Esophagus squamous epithelium (tissue), 5 donors: ENCODE measurements around the gene SNED1. TPM values are rescaled to one million over a fixed set of nuclear protein-coding genes. Genes with fewer than 3 reads are reported as not detected.

Experiments used
- DNase-seq: peaks from one replicate; lab custom pipeline; 2025; lab: John Stamatoyannopoulos, UW
- H3K27ac ChIP-seq, 4 donors: fragments of 200-600 bp; sonication (generic); one replicate each; pipeline ENCODE4 v1.5.1; 2016 to 2019; ENCODE audit warnings: mild to moderate bottlenecking in 1 of 4
- H3K27me3 ChIP-seq, 4 donors: fragments of 200-600 bp; sonication (generic); 1 replicate in 3 of 4; 2 replicates in 1 of 4; pipeline versions ENCODE4 v1.5.1 to v1.6.0; 2017 to 2021; ENCODE audit warnings: antibody characterized with exemption in 1 of 4
- H3K36me3 ChIP-seq, 3 donors: fragments of 200-600 bp; sonication (generic); one replicate each; pipeline ENCODE4 v1.5.1; 2016 to 2019
- H3K4me1 ChIP-seq, 3 donors: fragments of 200-600 bp; sonication (generic); one replicate each; pipeline ENCODE4 v1.5.1; 2017 to 2019
- H3K4me3 ChIP-seq, 4 donors: fragments of 200-600 bp; sonication (generic); 1 replicate in 3 of 4; 2 replicates in 1 of 4; pipeline ENCODE4 v1.5.1; 2016 to 2019; ENCODE audit warnings: mild to moderate bottlenecking in 2 of 4, moderate library complexity in 1 of 4
- H3K9me3 ChIP-seq, 3 donors: fragments of 200-600 bp; sonication (generic); one replicate each; pipeline ENCODE4 v1.5.1; 2016 to 2019
- CTCF ChIP-seq, 6 experiments: fragments of 450-650 bp in 4 of 6; fragments of 200-600 bp in 2 of 6; sonication (generic) in 2 of 6; IDR thresholded peaks; one replicate each; pipeline ENCODE4 v1.5.1; 2016 to 2019; ENCODE audit warnings: antibody characterized with exemption in 6 of 6, mild to moderate bottlenecking in 4 of 6, moderate library complexity in 4 of 6
- POLR2A ChIP-seq, 4 donors: fragments of 450-650 bp; IDR thresholded peaks; one replicate each; pipeline ENCODE4 v1.6.1; 2017; ENCODE audit warnings: antibody characterized with exemption in 4 of 4, mild to moderate bottlenecking in 4 of 4, moderate library complexity in 3 of 4
- WGBS, 2 donors: methylation state at CpG; one replicate each; pipeline ENCODE4 v1.1.5; 2018; 5-methylcytosine and 5-hydroxymethylcytosine counted together
- intact Hi-C: fragments of 100-400 bp; cut with DNase I; formaldehyde crosslinking; loops from one replicate; pipeline ENCODE4 v1.15.0; 2022
- total RNA-seq, 4 donors: library from RNA; depleted of rRNA; stranded (reverse); fragments of >200 nt; gene quantifications; one replicate each; pipeline ENCODE4 v1.1.0, GENCODE V29; 2016
- donor health status: DM: yes; HTN: yes; CAD: no.

The SNED1 gene
- total RNA-seq, 4 donors from 2014 or later: 3.3 to 13.9 (median 4.8) TPM

- peak overlapping the region in 2 of 4 donors; percentile 21 to 37 for H3K27ac ChIP-seq
- no peaks in the 10 kb centered on the region for H3K9me3 ChIP-seq
- TF ChIP-seq POLR2A (IDR thresholded peaks at IDR 0.05) (no peak), CTCF (IDR thresholded peaks at IDR 0.05) (no peak)
- peaks cover 0 to 15% (median 0%) of the 10 kb centered on the region in 4 donors for H3K27me3 ChIP-seq
- 62 to 84% methylated on average over 7 to 11 of the region's 16 CpGs for WGBS, 2 donors
- H3K4me1 ChIP-seq: peaks cover 19 to 82% (median 48%) of the 10 kb centered on the region in 3 donors
- H3K4me3 ChIP-seq: no peak overlapping the region
- no peak for DNase-seq
- intact Hi-C loops: no loop called here
- no peaks in the 10 kb centered on the region for H3K36me3 ChIP-seq
Measured at GRCh38 chr2:240994171-240994896, 4.1 kb upstream of the SNED1 start.

- no peak for DNase-seq
- intact Hi-C loops: no loop called here
Measured at GRCh38 chr2:240995041-240996021, 3.1 kb upstream of the SNED1 start.

GRCh38 chr2:240996161-240996833 lies 2.1 kb upstream of the SNED1 start:
- Histone ChIP-seq H3K27ac (peak overlapping the region in 3 of 4 donors; percentile 80 to 91 (median 89)), H3K4me3 (no peak overlapping the region), H3K36me3 (no peaks in the 10 kb centered on the region), H3K4me1 (peaks cover 19 to 87% (median 50%) of the 10 kb centered on the region in 3 donors), H3K27me3 (peaks cover 0 to 26% (median 0%) of the 10 kb centered on the region in 4 donors), H3K9me3 (no peaks in the 10 kb centered on the region)
- WGBS, 2 donors: 84 to 93% methylated on average over 3 to 7 of the region's 19 CpGs
- TF ChIP-seq POLR2A (IDR thresholded peaks at IDR 0.05): no peak
- no peak for TF ChIP-seq CTCF (IDR thresholded peaks at IDR 0.05)
- no peak for DNase-seq
- intact Hi-C loops: no loop called here

More at GRCh38 chr2:240995041-240996021, 3.1 kb upstream of the SNED1 start:
- Histone ChIP-seq H3K36me3 (no peaks in the 10 kb centered on the region), H3K4me3 (no peak overlapping the region), H3K9me3 (no peaks in the 10 kb centered on the region), H3K27ac (peak overlapping the region in 2 of 4 donors; percentile 9 to 37), H3K27me3 (peaks cover 0 to 25% (median 0%) of the 10 kb centered on the region in 4 donors), H3K4me1 (peaks cover 19 to 87% (median 53%) of the 10 kb centered on the region in 3 donors)
- no peak for TF ChIP-seq POLR2A (IDR thresholded peaks at IDR 0.05)
- TF ChIP-seq CTCF (IDR thresholded peaks at IDR 0.05): no peak
- 62 to 80% methylated on average over 8 to 13 of the region's 24 CpGs for WGBS, 2 donors

GRCh38 chr2:240996834-240997140 lies 1.6 kb upstream of the SNED1 start:
- no peaks in the 10 kb centered on the region for H3K36me3 ChIP-seq
- WGBS, 2 donors: 78 to 82% methylated on average over 8 to 9 of the region's 13 CpGs
- no peak for DNase-seq
- no peak overlapping the region for H3K4me3 ChIP-seq
- no peaks in the 10 kb centered on the region for H3K9me3 ChIP-seq
- peaks cover 0 to 26% (median 0%) of the 10 kb centered on the region in 4 donors for H3K27me3 ChIP-seq
- H3K4me1 ChIP-seq: peaks cover 15 to 87% (median 45%) of the 10 kb centered on the region in 3 donors
- H3K27ac ChIP-seq: peak overlapping the region in 3 of 4 donors; percentile 80 to 91 (median 89)
- TF ChIP-seq POLR2A (IDR thresholded peaks at IDR 0.05) (no peak), CTCF (IDR thresholded peaks at IDR 0.05) (no peak)
- intact Hi-C loops: no loop called here
